HEK293 (cell line): ENCODE data around the gene ESPL1.

Experiments
- CTCF ChIA-PET: fragments of 350-600 bp; formaldehyde crosslinking; extraction: SDS; loops from one replicate; lab custom pipeline; 2021; ENCODE audit warnings: antibody characterized with exemption; lab: Yijun Ruan, JAX
- POLR2A ChIA-PET: fragments of 300-600 bp; formaldehyde crosslinking; extraction: SDS; loops from one replicate; lab custom pipeline; 2020; ENCODE audit warnings: antibody characterized with exemption, inconsistent platforms; lab: Yijun Ruan, JAX
- H3K27ac ChIP-seq: fragments of 200-500 bp; sonication (Bioruptor generic); 2 replicates; pipeline ENCODE4 v1.5.1; 2014; ENCODE audit warnings: low read depth, low read length, control low read depth, inconsistent platforms; ENCODE audit errors: extremely low read depth
- H3K36me3 ChIP-seq, 2 experiments: fragments of 200-500 bp in 1 of 2; sonication (Bioruptor generic) in 1 of 2; 1 replicate in 1 of 2; 2 replicates in 1 of 2; pipeline ENCODE4 v1.5.1; 2014 to 2017; ENCODE audit warnings: inconsistent platforms in 2 of 2, low read length in 2 of 2; ENCODE audit not compliant: control insufficient read depth in 2 of 2, insufficient read depth in 1 of 2
- H3K4me1 ChIP-seq: fragments of 200-500 bp; sonication (Bioruptor generic); 2 replicates; pipeline ENCODE4 v1.5.1; 2014; ENCODE audit warnings: mild to moderate bottlenecking, low read length, inconsistent platforms; ENCODE audit not compliant: control insufficient read depth, insufficient read depth
- H3K4me3 ChIP-seq: 2 replicates; pipeline ENCODE4 v1.5.1; 2011; ENCODE audit warnings: low read depth, mild to moderate bottlenecking, control low read depth, low read length, moderate library complexity
- H3K9me3 ChIP-seq: fragments of 200-500 bp; sonication (Bioruptor generic); 2 replicates; pipeline ENCODE4 v1.5.1; 2014; ENCODE audit warnings: low read depth, low read length, inconsistent platforms; ENCODE audit not compliant: control insufficient read depth, insufficient read depth
- GLIS1 ChIP-seq: fragments of 450-650 bp; formaldehyde crosslinking; IDR thresholded peaks from 2 replicates; pipeline ENCODE4 v1.5.1; 2016; ENCODE audit warnings: missing biosample characterization, missing genetic modification characterization
- KLF10 ChIP-seq: fragments of 450-650 bp; IDR thresholded peaks from 2 replicates; pipeline ENCODE4 v1.5.1; 2018; ENCODE audit warnings: missing biosample characterization, mild to moderate bottlenecking, missing genetic modification characterization
- REPIN1 ChIP-seq: fragments of 450-650 bp; formaldehyde crosslinking; IDR thresholded peaks from 2 replicates; pipeline ENCODE4 v1.5.1; 2017; ENCODE audit warnings: missing biosample characterization, missing genetic modification characterization, low read depth
- SCRT1 ChIP-seq: fragments of 450-650 bp; formaldehyde crosslinking; IDR thresholded peaks from 2 replicates; pipeline ENCODE4 v1.5.1; 2016; ENCODE audit warnings: missing biosample characterization, missing genetic modification characterization, borderline replicate concordance
- SP7 ChIP-seq: fragments of 450-650 bp; formaldehyde crosslinking; IDR thresholded peaks from 2 replicates; pipeline ENCODE4 v1.5.1; 2016; ENCODE audit warnings: missing biosample characterization, missing genetic modification characterization
- ZBTB7A ChIP-seq: fragments of 450-650 bp; formaldehyde crosslinking; IDR thresholded peaks from 2 replicates; pipeline ENCODE4 v1.5.1; 2016; ENCODE audit warnings: low read depth, missing biosample characterization, missing genetic modification characterization
- ZBTB8A ChIP-seq: fragments of 450-650 bp; formaldehyde crosslinking; IDR thresholded peaks from 2 replicates; pipeline ENCODE4 v1.5.1; 2016; ENCODE audit warnings: missing biosample characterization, missing genetic modification characterization
- ZNF169 ChIP-seq: fragments of 450-650 bp; formaldehyde crosslinking; IDR thresholded peaks from 2 replicates; pipeline ENCODE4 v1.5.1; 2016; ENCODE audit warnings: missing biosample characterization, missing genetic modification characterization
- ZNF211 ChIP-seq: fragments of 450-650 bp; formaldehyde crosslinking; IDR thresholded peaks from 2 replicates; pipeline ENCODE4 v1.5.1; 2016; ENCODE audit warnings: low read depth, missing biosample characterization, missing genetic modification characterization
- ZNF274 ChIP-seq, 2 experiments: fragments of 200-500 bp in 1 of 2; fragments of 450-650 bp in 1 of 2; sonication (Bioruptor generic) in 1 of 2; formaldehyde crosslinking in 1 of 2; IDR thresholded peaks; 2 replicates each; pipeline versions ENCODE4 v1.5.1 to v1.6.1; 2014 to 2016; ENCODE audit warnings: borderline replicate concordance in 1 of 2, inconsistent platforms in 1 of 2, low read length in 1 of 2, missing biosample characterization in 1 of 2, missing genetic modification characterization in 1 of 2
- ZNF335 ChIP-seq: fragments of 450-650 bp; formaldehyde crosslinking; conservative IDR thresholded peaks from 2 replicates; pipeline ENCODE4 v1.5.1; 2016; ENCODE audit warnings: missing biosample characterization, missing genetic modification characterization
- ZNF391 ChIP-seq: fragments of 450-650 bp; formaldehyde crosslinking; IDR thresholded peaks from 2 replicates; pipeline ENCODE4 v1.5.1; 2016; ENCODE audit warnings: low read depth, missing biosample characterization, missing genetic modification characterization, borderline replicate concordance
- ZNF529 ChIP-seq: fragments of 450-650 bp; formaldehyde crosslinking; IDR thresholded peaks from 2 replicates; pipeline ENCODE4 v1.5.1; 2017; ENCODE audit warnings: missing genetic modification characterization, missing biosample characterization; ENCODE audit not compliant: insufficient replicate concordance
- ZNF561 ChIP-seq: fragments of 450-650 bp; IDR thresholded peaks from 2 replicates; pipeline ENCODE4 v1.5.1; 2018; ENCODE audit warnings: missing biosample characterization, missing genetic modification characterization, borderline replicate concordance
- ZNF571 ChIP-seq: fragments of 450-650 bp; formaldehyde crosslinking; IDR thresholded peaks from 2 replicates; pipeline ENCODE4 v1.5.0; 2017; ENCODE audit warnings: missing biosample characterization, missing genetic modification characterization
- ZNF596 ChIP-seq: fragments of 450-650 bp; IDR thresholded peaks from 2 replicates; pipeline ENCODE4 v1.5.0; 2018; ENCODE audit warnings: missing biosample characterization, mild to moderate bottlenecking, missing genetic modification characterization, moderate library complexity
- ZNF600 ChIP-seq: fragments of 450-650 bp; formaldehyde crosslinking; IDR thresholded peaks from 2 replicates; pipeline ENCODE4 v1.5.1; 2016; ENCODE audit warnings: missing biosample characterization, missing genetic modification characterization
- ZNF664 ChIP-seq: fragments of 450-650 bp; formaldehyde crosslinking; IDR thresholded peaks from 2 replicates; pipeline ENCODE4 v1.5.1; 2016; ENCODE audit warnings: missing biosample characterization, missing genetic modification characterization
- ZNF707 ChIP-seq: fragments of 450-650 bp; formaldehyde crosslinking; IDR thresholded peaks from 2 replicates; pipeline ENCODE4 v1.5.1; 2016; ENCODE audit warnings: missing biosample characterization, missing genetic modification characterization
- TF ChIP-seq, protein P1 (sequence below): fragments of 450-650 bp; formaldehyde crosslinking; IDR thresholded peaks from 2 replicates; pipeline ENCODE4 v1.5.1; 2016; ENCODE audit warnings: missing biosample characterization, missing genetic modification characterization
- TF ChIP-seq, protein P2 (sequence below): fragments of 450-650 bp; formaldehyde crosslinking; IDR thresholded peaks from 2 replicates; pipeline ENCODE4 v1.5.1; 2016; ENCODE audit warnings: missing biosample characterization, missing genetic modification characterization
- TF ChIP-seq, protein P3 (sequence below): fragments of 450-650 bp; formaldehyde crosslinking; IDR thresholded peaks from 2 replicates; pipeline ENCODE4 v1.5.1; 2016; ENCODE audit warnings: missing biosample characterization, missing genetic modification characterization
- TF ChIP-seq, protein P4 (sequence below): fragments of 450-650 bp; formaldehyde crosslinking; IDR thresholded peaks from 2 replicates; pipeline ENCODE4 v1.5.1; 2017; ENCODE audit warnings: missing biosample characterization, mild to moderate bottlenecking, missing genetic modification characterization, moderate library complexity
- TF ChIP-seq, protein P5 (sequence below): fragments of 450-650 bp; formaldehyde crosslinking; IDR thresholded peaks from 2 replicates; pipeline ENCODE4 v1.5.1; 2016; ENCODE audit warnings: missing biosample characterization, missing genetic modification characterization
- TF ChIP-seq, protein P6 (sequence below): fragments of 450-650 bp; formaldehyde crosslinking; IDR thresholded peaks from 2 replicates; pipeline ENCODE4 v1.5.1; 2017; ENCODE audit warnings: missing biosample characterization, missing genetic modification characterization
- TF ChIP-seq, protein P7 (sequence below): fragments of 450-650 bp; formaldehyde crosslinking; IDR thresholded peaks from 2 replicates; pipeline ENCODE4 v1.5.0; 2017; ENCODE audit warnings: missing biosample characterization, missing genetic modification characterization, borderline replicate concordance

The ESPL1 gene

DNA sequence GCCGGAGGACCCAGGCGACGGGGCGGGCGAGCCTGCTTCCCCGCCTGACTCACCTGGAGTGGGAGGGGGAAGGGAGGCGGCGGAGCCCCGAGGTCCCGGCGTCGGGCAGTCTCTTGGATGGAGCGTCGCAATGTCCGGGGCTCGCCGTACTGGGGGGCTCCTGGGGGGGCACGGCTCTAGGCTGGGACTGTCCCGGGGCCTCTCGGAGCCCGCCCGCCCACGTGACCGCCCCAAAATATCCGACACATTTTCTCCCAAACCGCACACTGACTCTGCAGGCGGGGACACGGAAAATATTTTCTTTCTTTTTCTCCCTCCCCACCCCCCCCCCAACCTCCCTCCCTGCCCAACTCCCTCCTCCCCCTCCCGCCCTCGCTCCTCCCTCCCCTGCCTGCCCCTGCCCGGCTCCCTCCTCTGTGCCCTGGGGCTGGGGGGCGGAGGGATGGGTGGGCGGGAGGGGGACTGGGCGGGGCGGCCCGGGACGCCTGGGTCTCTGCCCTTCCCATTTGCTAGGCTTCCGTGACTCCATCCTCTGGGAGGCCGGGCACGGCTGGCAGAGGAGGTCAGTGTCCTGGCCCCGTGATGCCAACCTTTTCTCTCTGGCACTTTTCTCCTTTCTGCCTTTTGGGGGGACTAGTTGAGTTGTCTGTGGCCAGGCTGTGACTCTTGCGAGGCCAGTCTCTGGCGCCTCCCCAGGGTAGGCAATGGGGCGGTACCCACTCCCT, 36.0 kb upstream of the ESPL1 start, which contains the start of gene RARG:
Gene RARG, minus strand, starts transcription at position 289 of the 725 bp plus-strand sequence. CDS start 4,664 bp downstream, outside the sequence.
- H3K36me3 ChIP-seq, result no peaks in the 10 kb centered on the region
- H3K4me1 ChIP-seq, result peaks cover 12% of the 10 kb centered on the region
- H3K9me3 ChIP-seq, result no peaks in the 10 kb centered on the region
- peak within 1 kb of the TSS; percentile 46 for H3K4me3 ChIP-seq
- POLR2A ChIA-PET, result no interaction called here
- CTCF ChIA-PET, result interaction anchor here (0.6 to 1.1 kb wide), 3 partner anchors 18 to 276 kb away, joined by 3 to 4 read pairs (median 4); no protein-coding TSS in a partner anchor
- peak within 1 kb of the TSS; percentile 46; the same call in 1 of the 2 replicates for H3K27ac ChIP-seq
- no peak for TF ChIP-seq ZNF571 (tag by site-specific recombination)
- TF ChIP-seq ZNF561, result peak; percentile 56; the same call in 1 of the 2 replicates
- TF ChIP-seq, protein P1, sequence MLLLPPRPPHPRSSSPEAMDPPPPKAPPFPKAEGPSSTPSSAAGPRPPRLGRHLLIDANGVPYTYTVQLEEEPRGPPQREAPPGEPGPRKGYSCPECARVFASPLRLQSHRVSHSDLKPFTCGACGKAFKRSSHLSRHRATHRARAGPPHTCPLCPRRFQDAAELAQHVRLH (tag by site-specific recombination), result no peak
- TF ChIP-seq, protein P2, sequence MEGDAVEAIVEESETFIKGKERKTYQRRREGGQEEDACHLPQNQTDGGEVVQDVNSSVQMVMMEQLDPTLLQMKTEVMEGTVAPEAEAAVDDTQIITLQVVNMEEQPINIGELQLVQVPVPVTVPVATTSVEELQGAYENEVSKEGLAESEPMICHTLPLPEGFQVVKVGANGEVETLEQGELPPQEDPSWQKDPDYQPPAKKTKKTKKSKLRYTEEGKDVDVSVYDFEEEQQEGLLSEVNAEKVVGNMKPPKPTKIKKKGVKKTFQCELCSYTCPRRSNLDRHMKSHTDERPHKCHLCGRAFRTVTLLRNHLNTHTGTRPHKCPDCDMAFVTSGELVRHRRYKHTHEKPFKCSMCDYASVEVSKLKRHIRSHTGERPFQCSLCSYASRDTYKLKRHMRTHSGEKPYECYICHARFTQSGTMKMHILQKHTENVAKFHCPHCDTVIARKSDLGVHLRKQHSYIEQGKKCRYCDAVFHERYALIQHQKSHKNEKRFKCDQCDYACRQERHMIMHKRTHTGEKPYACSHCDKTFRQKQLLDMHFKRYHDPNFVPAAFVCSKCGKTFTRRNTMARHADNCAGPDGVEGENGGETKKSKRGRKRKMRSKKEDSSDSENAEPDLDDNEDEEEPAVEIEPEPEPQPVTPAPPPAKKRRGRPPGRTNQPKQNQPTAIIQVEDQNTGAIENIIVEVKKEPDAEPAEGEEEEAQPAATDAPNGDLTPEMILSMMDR (tag by site-specific recombination), result no peak
- no peak for TF ChIP-seq ZNF211 (tag by site-specific recombination)
- peak; percentile 67; the same call in 1 of the 2 replicates for TF ChIP-seq SP7
- no peak for TF ChIP-seq ZNF274 (IDR thresholded peaks at IDR 0.05; ENCODE audit: low read length)
- no peak for TF ChIP-seq ZNF274 (tag by site-specific recombination; IDR thresholded peaks at IDR 0.05; ENCODE audit: borderline replicate concordance)
- no peak for TF ChIP-seq ZNF707 (tag by site-specific recombination)
- TF ChIP-seq SCRT1 (tag by site-specific recombination), result no peak
- TF ChIP-seq, protein P3, sequence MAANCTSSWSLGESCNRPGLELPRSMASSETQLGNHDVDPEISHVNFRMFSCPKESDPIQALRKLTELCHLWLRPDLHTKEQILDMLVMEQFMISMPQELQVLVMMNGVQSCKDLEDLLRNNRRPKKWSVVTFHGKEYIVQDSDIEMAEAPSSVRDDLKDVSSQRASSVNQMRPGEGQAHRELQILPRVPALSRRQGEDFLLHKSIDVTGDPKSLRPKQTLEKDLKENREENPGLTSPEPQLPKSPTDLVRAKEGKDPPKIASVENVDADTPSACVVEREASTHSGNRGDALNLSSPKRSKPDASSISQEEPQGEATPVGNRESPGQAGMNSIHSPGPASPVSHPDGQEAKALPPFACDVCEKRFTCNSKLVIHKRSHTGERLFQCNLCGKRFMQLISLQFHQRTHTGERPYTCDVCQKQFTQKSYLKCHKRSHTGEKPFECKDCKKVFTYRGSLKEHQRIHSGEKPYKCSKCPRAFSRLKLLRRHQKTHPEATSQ (tag by site-specific recombination), result peak; percentile 53; the same call in 1 of the 2 replicates
- TF ChIP-seq, protein P4, sequence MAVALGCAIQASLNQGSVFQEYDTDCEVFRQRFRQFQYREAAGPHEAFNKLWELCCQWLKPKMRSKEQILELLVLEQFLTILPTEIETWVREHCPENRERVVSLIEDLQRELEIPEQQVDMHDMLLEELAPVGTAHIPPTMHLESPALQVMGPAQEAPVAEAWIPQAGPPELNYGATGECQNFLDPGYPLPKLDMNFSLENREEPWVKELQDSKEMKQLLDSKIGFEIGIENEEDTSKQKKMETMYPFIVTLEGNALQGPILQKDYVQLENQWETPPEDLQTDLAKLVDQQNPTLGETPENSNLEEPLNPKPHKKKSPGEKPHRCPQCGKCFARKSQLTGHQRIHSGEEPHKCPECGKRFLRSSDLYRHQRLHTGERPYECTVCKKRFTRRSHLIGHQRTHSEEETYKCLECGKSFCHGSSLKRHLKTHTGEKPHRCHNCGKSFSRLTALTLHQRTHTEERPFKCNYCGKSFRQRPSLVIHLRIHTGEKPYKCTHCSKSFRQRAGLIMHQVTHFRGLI (tag by site-specific recombination), result no peak
- TF ChIP-seq REPIN1 (tag by site-specific recombination), result no peak
- TF ChIP-seq, protein P5, sequence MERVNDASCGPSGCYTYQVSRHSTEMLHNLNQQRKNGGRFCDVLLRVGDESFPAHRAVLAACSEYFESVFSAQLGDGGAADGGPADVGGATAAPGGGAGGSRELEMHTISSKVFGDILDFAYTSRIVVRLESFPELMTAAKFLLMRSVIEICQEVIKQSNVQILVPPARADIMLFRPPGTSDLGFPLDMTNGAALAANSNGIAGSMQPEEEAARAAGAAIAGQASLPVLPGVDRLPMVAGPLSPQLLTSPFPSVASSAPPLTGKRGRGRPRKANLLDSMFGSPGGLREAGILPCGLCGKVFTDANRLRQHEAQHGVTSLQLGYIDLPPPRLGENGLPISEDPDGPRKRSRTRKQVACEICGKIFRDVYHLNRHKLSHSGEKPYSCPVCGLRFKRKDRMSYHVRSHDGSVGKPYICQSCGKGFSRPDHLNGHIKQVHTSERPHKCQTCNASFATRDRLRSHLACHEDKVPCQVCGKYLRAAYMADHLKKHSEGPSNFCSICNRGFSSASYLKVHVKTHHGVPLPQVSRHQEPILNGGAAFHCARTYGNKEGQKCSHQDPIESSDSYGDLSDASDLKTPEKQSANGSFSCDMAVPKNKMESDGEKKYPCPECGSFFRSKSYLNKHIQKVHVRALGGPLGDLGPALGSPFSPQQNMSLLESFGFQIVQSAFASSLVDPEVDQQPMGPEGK (tag by site-specific recombination), result peak; percentile 92
- no peak for TF ChIP-seq ZNF529 (tag by site-specific recombination)
- no peak for TF ChIP-seq KLF10
- TF ChIP-seq ZNF600 (tag by site-specific recombination), result no peak
- TF ChIP-seq ZBTB7A (tag by site-specific recombination), result no peak
- peak; percentile 86 for TF ChIP-seq GLIS1 (tag by site-specific recombination)
- TF ChIP-seq, protein P6, sequence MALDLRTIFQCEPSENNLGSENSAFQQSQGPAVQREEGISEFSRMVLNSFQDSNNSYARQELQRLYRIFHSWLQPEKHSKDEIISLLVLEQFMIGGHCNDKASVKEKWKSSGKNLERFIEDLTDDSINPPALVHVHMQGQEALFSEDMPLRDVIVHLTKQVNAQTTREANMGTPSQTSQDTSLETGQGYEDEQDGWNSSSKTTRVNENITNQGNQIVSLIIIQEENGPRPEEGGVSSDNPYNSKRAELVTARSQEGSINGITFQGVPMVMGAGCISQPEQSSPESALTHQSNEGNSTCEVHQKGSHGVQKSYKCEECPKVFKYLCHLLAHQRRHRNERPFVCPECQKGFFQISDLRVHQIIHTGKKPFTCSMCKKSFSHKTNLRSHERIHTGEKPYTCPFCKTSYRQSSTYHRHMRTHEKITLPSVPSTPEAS (tag by site-specific recombination), result 0 out of 2 replicates have a peak, but pooled peaks have one; percentile 14
- TF ChIP-seq ZNF335, result peak; percentile 97
- no peak for TF ChIP-seq ZNF391
- no peak for TF ChIP-seq ZNF169
- TF ChIP-seq, protein P7, sequence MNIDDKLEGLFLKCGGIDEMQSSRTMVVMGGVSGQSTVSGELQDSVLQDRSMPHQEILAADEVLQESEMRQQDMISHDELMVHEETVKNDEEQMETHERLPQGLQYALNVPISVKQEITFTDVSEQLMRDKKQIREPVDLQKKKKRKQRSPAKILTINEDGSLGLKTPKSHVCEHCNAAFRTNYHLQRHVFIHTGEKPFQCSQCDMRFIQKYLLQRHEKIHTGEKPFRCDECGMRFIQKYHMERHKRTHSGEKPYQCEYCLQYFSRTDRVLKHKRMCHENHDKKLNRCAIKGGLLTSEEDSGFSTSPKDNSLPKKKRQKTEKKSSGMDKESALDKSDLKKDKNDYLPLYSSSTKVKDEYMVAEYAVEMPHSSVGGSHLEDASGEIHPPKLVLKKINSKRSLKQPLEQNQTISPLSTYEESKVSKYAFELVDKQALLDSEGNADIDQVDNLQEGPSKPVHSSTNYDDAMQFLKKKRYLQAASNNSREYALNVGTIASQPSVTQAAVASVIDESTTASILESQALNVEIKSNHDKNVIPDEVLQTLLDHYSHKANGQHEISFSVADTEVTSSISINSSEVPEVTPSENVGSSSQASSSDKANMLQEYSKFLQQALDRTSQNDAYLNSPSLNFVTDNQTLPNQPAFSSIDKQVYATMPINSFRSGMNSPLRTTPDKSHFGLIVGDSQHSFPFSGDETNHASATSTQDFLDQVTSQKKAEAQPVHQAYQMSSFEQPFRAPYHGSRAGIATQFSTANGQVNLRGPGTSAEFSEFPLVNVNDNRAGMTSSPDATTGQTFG (tag by site-specific recombination), result no peak
- no peak; the same call in 1 of the 2 replicates for TF ChIP-seq ZBTB8A (tag by site-specific recombination)
- TF ChIP-seq ZNF664 (tag by site-specific recombination), result no peak
- no peak for TF ChIP-seq ZNF596 (tag by site-specific recombination)
